HG03280 (cell line): ENCODE measurements around the gene MREG.
"Not testable (repeated sequence)": the region's sequence is repeated elsewhere in the genome, so short reads cannot be mapped to it uniquely, and the experiment has no call there.

Source experiments
- ATAC-seq: cut with Tn5 transposase; IDR thresholded peaks from one replicate; pipeline ENCODE4 v1.9.1; 2021; ENCODE audit warnings: mild to moderate bottlenecking, moderate library complexity; ENCODE audit not compliant: unreplicated experiment

Gene MREG

GRCh38 chr2:216021768-216022565, 8.6 kb upstream of the MREG start:
- ATAC-seq, result no peak

- ATAC-seq, result no peak
Observed at GRCh38 chr2:216018709-216019108, 5.4 kb upstream of the MREG start.

- ATAC-seq, result no peak
Observed at GRCh38 chr2:216017365-216017764, 4.0 kb upstream of the MREG start.

DNA sequence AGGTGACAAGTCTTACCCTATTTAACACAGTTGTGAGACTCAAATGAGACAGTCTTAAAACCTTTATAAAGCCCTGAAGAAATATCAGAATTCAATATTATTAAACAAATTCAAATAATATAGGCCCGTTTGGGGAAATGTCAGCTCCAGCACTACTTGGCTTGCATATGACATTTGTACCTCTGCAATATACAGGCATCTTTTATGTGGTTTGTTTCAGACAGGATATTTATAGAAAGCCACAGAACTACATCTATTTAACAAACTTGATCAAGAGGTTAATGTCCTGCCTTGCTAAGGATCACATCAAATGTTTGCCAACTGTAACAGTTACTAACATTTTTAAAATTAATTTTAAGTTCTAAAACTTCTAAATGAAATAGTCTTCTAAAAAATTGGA, 3.2 kb upstream of the MREG start:
- ATAC-seq, result no peak

- ATAC-seq, result peak; percentile 82
Observed at GRCh38 chr2:216015722-216016464, 2.5 kb upstream of the MREG start.

GRCh38 chr2:216014986-216015385, 1.6 kb upstream of the MREG start:
- ATAC-seq, result no peak

DNA sequence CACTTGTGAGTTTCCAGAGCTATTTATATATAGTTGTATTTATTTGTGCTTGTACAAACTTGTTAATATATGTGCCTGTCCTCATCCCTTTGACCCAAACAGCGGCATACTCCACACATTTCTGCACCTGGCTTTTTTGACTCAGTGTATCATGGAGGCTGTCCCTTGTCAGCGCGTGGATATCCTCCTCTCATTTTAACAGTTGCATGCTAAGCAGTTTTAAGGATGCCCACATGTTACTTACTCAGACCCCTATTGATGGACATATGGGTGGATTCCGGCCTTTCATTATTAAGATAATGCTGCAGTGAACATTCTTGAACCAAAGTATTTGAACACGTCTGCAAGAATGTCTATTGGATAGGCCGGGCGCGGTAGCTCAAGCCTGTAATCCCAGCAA, 655 bp upstream of the MREG start:
- no peak for ATAC-seq

GRCh38 chr2:216012830-216013079, 596 bp downstream of the MREG start:
- ATAC-seq, result no peak

DNA sequence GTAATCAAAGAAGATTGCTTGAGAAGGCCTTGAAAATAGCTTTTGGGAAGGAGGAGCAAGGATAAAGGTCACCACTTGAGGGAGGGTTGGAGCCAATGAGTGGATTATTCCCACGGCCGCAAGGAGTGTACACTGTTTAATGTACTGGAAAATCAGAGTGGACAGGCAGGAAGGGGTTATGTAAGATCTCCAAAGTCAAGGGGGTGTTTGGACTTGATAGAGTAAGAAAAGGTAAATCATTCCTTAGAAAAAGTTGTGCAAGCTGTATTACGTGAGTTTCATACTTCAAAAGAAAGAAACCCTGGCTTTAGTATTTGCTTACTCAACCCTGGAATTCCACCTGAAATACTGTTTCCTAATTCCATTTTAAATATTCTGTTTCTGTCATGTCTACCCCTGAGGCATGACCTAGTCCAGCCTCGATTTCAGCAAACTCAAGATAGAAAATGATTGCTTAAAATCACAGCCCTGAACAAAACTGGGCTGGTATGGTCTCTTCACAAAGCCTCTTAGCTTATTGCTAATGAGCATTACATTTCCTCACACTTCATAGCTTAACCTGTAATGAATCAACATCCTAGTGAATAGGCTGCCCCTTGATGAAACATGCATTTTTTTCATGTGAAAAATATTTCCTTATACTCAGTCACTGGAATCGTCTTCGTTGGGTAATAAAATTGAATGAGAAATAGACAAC, 1.1 kb downstream of the MREG start:
- ATAC-seq, result no peak

GRCh38 chr2:216009215-216009614, 4.1 kb downstream of the MREG start:
- ATAC-seq, result not testable (repeated sequence)

- no peak for ATAC-seq
Observed at GRCh38 chr2:216008387-216008786, 5.0 kb downstream of the MREG start.

- ATAC-seq, result peak; percentile 40
Observed at GRCh38 chr2:216006164-216006663, 7.1 kb downstream of the MREG start.

GRCh38 chr2:216004697-216005283, 8.6 kb downstream of the MREG start:
- ATAC-seq, result no peak

GRCh38 chr2:216003876-216004696, 9.3 kb downstream of the MREG start:
- no peak for ATAC-seq

- no peak for ATAC-seq
Observed at GRCh38 chr2:216002693-216003092, 10.7 kb downstream of the MREG start.

DNA sequence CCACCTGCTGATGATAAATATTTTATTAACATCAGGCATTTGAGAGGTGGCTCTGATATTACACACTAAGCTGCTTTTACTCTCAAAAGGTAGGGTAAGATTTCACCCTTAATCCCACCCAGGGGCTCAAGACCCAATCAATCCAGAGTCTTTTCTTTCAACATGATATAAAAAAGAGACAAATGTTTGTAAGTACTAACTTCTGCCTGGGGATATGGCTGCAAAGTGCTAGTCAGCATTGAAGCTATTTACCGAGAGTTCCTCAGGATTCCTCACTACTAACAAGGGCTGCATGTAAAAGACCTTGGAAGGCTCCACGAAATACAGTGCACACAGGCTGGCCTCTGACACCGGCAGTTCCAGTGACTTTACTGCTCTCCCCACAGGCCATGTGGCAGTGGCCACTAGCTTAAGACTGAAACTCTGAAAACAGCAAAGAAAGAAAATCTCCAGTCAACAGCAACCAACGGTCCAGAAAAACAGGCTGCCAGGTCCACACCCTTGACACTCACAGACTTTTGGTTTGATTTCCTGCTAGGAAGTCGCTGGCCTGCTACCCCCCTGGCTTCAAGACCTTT, 11.2 kb downstream of the MREG start:
- ATAC-seq, result no peak

GRCh38 chr2:216001216-216002100, 11.9 kb downstream of the MREG start:
- no peak for ATAC-seq

DNA sequence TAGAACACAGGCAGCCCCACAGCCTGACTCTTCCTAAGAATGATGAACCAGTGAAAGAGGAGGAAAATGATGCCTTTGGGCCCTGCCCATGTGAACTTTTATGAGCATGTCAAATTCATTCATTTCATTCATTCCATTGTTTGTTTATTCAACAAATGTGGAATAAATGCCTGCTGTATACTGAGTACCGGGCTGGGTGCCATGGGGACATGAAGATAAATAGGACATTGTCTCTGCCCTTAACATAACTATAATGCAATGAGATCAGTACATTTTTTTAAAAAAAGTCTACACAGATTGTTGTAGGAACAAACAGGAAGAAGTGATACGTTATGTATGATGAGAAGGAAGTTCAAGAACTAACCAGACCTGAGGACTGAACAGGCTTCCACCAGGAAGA, 14.7 kb downstream of the MREG start:
- ATAC-seq, result no peak

DNA sequence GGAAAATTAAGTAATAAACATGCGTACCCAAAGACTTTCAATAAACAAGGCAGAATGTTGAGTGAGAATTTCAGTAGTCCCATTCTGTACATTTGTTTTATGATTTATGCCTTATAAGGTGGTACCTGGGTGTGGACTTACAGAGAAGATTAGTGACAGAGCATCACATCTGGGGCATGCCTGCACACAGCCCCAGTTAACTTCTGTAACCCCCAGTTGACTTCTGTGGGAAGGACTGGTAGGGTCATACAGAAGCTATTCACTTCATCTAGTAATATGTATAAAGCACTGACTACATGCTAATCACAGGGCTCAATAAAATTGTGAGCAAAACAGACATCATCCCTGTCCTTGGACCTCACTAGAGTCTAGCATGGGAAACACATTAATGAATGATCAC, 16.1 kb downstream of the MREG start:
- no peak for ATAC-seq
